Measurements from ENCODE around the gene CHSY1.

Gene CHSY1

GRCh38 chr15:101150723-101151040 lies 101.2 kb downstream of the CHSY1 start:
- DNase-seq (ENCODE audit: low read depth), result no peak

GRCh38 chr15:101149864-101150722 lies 101.8 kb downstream of the CHSY1 start:
- DNase-seq (ENCODE audit: low read depth), result no peak

GRCh38 chr15:101148881-101149664 lies 102.8 kb downstream of the CHSY1 start:
- DNase-seq (ENCODE audit: low read depth), result no peak

- no peak for DNase-seq (ENCODE audit: low read depth)
Measured at GRCh38 chr15:101148166-101148880, 103.5 kb downstream of the CHSY1 start.

GRCh38 chr15:101147181-101147580 lies 104.7 kb downstream of the CHSY1 start:
- DNase-seq (ENCODE audit: low read depth), result no peak

GRCh38 chr15:101146118-101146702 lies 105.6 kb downstream of the CHSY1 start:
- no peak for DNase-seq (ENCODE audit: low read depth)

- no peak for DNase-seq (ENCODE audit: low read depth)
Measured at GRCh38 chr15:101145362-101145761, 106.5 kb downstream of the CHSY1 start.

- DNase-seq (ENCODE audit: low read depth), result no peak
Measured at GRCh38 chr15:101143321-101143720, 108.5 kb downstream of the CHSY1 start.

- DNase-seq (ENCODE audit: low read depth), result no peak
Measured at GRCh38 chr15:101142711-101143110, 109.1 kb downstream of the CHSY1 start.

- no peak for DNase-seq (ENCODE audit: low read depth)
Measured at GRCh38 chr15:101141926-101142527, 109.8 kb downstream of the CHSY1 start.

- no peak for DNase-seq (ENCODE audit: low read depth)
Measured at GRCh38 chr15:101140697-101141065, 111.2 kb downstream of the CHSY1 start.

- DNase-seq (ENCODE audit: low read depth), result no peak
Measured at GRCh38 chr15:101139986-101140696, 111.7 kb downstream of the CHSY1 start.

GRCh38 chr15:101138913-101139880 lies 112.7 kb downstream of the CHSY1 start:
- no peak for DNase-seq (ENCODE audit: low read depth)

- no peak for DNase-seq (ENCODE audit: low read depth)
Measured at GRCh38 chr15:101138086-101138660, 113.7 kb downstream of the CHSY1 start.

- DNase-seq (ENCODE audit: low read depth), result no peak
Measured at GRCh38 chr15:101137312-101137940, 114.4 kb downstream of the CHSY1 start.

- DNase-seq (ENCODE audit: low read depth), result no peak
Measured at GRCh38 chr15:101136381-101137268, 115.2 kb downstream of the CHSY1 start.

- no peak for DNase-seq (ENCODE audit: low read depth)
Measured at GRCh38 chr15:101135532-101136166, 116.2 kb downstream of the CHSY1 start.

- DNase-seq (ENCODE audit: low read depth), result no peak
Measured at GRCh38 chr15:101134780-101135179, 117.1 kb downstream of the CHSY1 start.

Measured in activated T-cell treated with anti-CD3 and anti-CD28 coated beads for 1 hour (primary cell).